Adrenal gland (tissue), 5 donors: Measurements from ENCODE around the gene LCMT1.
"Not testable (repeated sequence)": the region's sequence is repeated elsewhere in the genome, so short reads cannot be mapped to it uniquely, and the experiment has no call there.

ENCODE experiments used
- POLR2A ChIP-seq, 2 donors: fragments of 450-650 bp; IDR thresholded peaks; one replicate each; pipeline ENCODE4 v1.6.1; 2017; ENCODE audit warnings: antibody characterized with exemption in 2 of 2, mild to moderate bottlenecking in 2 of 2, moderate library complexity in 1 of 2
- TF ChIP-seq, protein P1 (sequence below), 6 experiments: fragments of 450-650 bp in 4 of 6; fragments of 200-600 bp in 2 of 6; sonication (generic) in 1 of 6; IDR thresholded peaks; 1 replicate in 5 of 6; 2 replicates in 1 of 6; pipeline versions ENCODE4 v1.5.1 to v1.8.0; 2016 to 2021; ENCODE audit warnings: antibody characterized with exemption in 6 of 6, mild to moderate bottlenecking in 2 of 6, moderate library complexity in 1 of 6
- donor health status: DM: no; HTN: no; CAD: no.

DNA sequence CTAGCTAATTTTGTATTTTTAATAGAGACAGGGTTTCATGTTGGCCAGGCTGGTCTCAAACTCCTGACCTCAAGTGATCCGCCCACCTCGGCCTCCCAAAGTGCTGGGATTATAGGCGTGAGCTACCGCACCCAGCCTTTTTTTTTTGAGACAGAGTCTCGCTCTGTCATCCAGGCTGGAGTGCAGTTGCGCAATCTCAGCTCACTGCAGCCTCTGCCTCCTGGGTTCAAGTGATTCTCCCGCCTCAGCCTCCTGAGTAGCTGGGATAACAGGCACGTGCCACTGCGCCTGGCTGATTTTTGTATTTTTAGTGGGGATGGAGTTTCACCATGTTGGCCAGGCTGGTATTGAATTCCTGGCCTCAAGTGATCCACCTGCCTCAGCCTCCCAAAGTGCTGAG is 56.4 kb downstream of the LCMT1 start:
- not testable (repeated sequence) for TF ChIP-seq POLR2A (IDR thresholded peaks at IDR 0.05)
- TF ChIP-seq, protein P1, sequence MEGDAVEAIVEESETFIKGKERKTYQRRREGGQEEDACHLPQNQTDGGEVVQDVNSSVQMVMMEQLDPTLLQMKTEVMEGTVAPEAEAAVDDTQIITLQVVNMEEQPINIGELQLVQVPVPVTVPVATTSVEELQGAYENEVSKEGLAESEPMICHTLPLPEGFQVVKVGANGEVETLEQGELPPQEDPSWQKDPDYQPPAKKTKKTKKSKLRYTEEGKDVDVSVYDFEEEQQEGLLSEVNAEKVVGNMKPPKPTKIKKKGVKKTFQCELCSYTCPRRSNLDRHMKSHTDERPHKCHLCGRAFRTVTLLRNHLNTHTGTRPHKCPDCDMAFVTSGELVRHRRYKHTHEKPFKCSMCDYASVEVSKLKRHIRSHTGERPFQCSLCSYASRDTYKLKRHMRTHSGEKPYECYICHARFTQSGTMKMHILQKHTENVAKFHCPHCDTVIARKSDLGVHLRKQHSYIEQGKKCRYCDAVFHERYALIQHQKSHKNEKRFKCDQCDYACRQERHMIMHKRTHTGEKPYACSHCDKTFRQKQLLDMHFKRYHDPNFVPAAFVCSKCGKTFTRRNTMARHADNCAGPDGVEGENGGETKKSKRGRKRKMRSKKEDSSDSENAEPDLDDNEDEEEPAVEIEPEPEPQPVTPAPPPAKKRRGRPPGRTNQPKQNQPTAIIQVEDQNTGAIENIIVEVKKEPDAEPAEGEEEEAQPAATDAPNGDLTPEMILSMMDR (IDR thresholded peaks at IDR 0.05) = not testable (repeated sequence)
